ENCODE results near the gene JMJD1C. TPM values are rescaled to one million over a fixed set of nuclear protein-coding genes. Genes with fewer than 3 reads are reported as not detected.
A peak's percentile ranks its signal among the peaks of the same experiment; 100 is the strongest.
"Not testable (repeated sequence)": the region's sequence is repeated elsewhere in the genome, so short reads cannot be mapped to it uniquely, and the experiment has no call there.

The JMJD1C gene
- total and polyA plus RNA-seq, 12 donors: 14.4 to 70.4 (median 39.2) TPM

DNA sequence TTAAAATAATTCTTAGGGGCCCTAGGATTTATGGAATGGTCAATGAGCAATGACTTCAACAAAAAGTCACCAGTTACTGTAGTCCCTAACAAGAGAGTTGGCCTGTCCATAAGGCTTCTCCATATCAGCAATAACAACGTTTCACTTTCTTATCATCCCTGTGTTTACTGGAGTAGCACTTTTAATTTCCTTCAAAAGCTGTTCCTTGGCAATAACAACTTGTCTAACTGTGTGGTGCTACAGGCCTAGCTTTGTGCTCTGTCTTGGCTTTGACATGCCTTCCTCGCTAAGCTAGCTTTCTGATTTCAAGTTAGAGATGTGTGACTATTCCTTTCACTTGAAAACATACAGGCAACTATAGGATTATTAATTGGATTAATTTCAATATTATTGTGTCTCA is 81.1 kb downstream of the JMJD1C start:
- no peaks in the 10 kb centered on the region for H3K27me3 ChIP-seq
- H3K4me3 ChIP-seq: no peak overlapping the region
- no peak for DNase-seq
- peaks cover 0 to 27% (median 13%) of the 10 kb centered on the region in 9 donors for H3K4me1 ChIP-seq
- intact Hi-C loops (cut with DNase I): no loop called here
- peaks cover 0 to 18% (median 0%) of the 10 kb centered on the region in 11 donors for H3K9me3 ChIP-seq
- peaks cover 0 to 6% (median 0%) of the 10 kb centered on the region in 9 donors for H3K36me3 ChIP-seq
- TF ChIP-seq, protein P1, sequence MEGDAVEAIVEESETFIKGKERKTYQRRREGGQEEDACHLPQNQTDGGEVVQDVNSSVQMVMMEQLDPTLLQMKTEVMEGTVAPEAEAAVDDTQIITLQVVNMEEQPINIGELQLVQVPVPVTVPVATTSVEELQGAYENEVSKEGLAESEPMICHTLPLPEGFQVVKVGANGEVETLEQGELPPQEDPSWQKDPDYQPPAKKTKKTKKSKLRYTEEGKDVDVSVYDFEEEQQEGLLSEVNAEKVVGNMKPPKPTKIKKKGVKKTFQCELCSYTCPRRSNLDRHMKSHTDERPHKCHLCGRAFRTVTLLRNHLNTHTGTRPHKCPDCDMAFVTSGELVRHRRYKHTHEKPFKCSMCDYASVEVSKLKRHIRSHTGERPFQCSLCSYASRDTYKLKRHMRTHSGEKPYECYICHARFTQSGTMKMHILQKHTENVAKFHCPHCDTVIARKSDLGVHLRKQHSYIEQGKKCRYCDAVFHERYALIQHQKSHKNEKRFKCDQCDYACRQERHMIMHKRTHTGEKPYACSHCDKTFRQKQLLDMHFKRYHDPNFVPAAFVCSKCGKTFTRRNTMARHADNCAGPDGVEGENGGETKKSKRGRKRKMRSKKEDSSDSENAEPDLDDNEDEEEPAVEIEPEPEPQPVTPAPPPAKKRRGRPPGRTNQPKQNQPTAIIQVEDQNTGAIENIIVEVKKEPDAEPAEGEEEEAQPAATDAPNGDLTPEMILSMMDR (IDR thresholded peaks at IDR 0.05): no peak
- H3K27ac ChIP-seq: no peak overlapping the region
- peak in 1 of 8 donors; percentile 24 for ATAC-seq
- 45 to 49% methylated on average over 2 of the region's 2 CpGs for WGBS, 2 donors

DNA sequence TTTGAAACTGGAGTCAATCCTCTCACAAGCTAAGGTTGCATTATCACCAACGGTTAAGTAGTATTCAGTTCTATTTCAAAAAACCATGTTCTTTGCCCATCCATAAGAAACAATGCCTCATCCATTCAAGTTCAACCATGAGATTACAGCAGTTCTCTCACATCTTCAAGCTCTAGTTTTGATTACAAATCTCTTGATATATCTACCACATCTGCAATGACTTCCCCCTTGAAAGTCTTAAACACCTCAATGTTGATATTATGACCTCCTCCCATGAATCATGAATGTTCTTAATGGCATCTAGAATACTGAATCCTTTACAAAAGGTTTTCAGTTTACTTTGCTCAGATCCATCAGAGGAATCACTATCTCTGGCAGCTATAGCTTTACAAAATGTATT is 81.8 kb downstream of the JMJD1C start:
- DNase-seq: no peak
- Histone ChIP-seq H3K27me3 (no peaks in the 10 kb centered on the region), H3K27ac (no peak overlapping the region), H3K4me3 (no peak overlapping the region), H3K4me1 (peaks cover 0 to 25% (median 11%) of the 10 kb centered on the region in 9 donors), H3K9me3 (peaks cover 0 to 14% (median 0%) of the 10 kb centered on the region in 11 donors), H3K36me3 (peaks cover 0 to 9% (median 0%) of the 10 kb centered on the region in 9 donors)
- ATAC-seq: no peak
- 80 to 84% methylated on average over 1 of the region's 1 CpG for WGBS, 2 donors
- intact Hi-C loops (cut with DNase I): no loop called here
- TF ChIP-seq, protein P1 (IDR thresholded peaks at IDR 0.05): no peak

DNA sequence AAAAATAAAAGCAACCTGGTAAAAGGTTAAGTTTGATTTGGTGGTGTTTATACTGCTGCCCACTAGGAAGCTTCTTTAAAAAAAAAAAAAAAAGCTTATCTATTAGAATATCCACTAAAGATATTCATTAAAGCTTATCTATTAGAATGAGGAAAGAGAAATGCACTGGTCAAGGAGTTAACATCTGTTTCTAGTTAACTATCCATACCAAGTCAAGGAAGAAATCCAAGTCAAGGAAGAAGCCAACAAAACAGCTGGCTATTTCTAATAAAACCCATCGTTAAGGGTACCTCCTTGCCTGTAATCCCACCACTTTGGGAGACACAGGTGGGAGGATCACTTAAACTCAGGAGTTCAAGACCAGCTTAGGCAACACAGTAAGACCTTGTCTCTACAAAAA is 82.6 kb downstream of the JMJD1C start:
- no peak for ATAC-seq
- DNase-seq: no peak
- H3K27me3 ChIP-seq: no peaks in the 10 kb centered on the region
- peaks cover 0 to 7% (median 0%) of the 10 kb centered on the region in 11 donors for H3K9me3 ChIP-seq
- peaks cover 0 to 28% (median 10%) of the 10 kb centered on the region in 9 donors for H3K4me1 ChIP-seq
- H3K27ac ChIP-seq: no peak overlapping the region
- intact Hi-C loops (cut with DNase I): no loop called here
- WGBS, 2 donors: 65 to 73% methylated on average over 1 of the region's 1 CpG
- TF ChIP-seq, protein P1 (IDR thresholded peaks at IDR 0.05): no peak
- H3K36me3 ChIP-seq: peaks cover 0 to 9% (median 0%) of the 10 kb centered on the region in 9 donors
- H3K4me3 ChIP-seq: no peak overlapping the region

DNA sequence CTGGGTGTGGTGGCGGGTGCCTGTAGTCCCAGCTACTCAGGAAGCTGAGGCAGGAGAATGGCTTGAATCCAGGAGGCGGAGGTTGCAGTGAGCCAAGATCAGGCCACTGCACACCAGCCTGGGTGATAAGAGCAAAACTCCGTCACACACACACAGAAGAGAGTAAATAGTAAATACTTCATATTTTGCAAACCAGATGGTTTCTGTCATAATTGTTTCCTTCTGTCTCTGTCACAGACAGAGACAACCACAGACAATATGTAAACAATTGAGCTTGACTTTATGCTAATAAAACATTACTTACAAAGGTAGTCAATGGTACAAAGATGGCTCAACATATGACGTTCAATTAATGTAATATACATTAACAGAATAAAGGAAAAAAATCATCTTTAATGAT is 83.7 kb downstream of the JMJD1C start:
- TF ChIP-seq, protein P1 (IDR thresholded peaks at IDR 0.05): no peak
- intact Hi-C loops (cut with DNase I): no loop called here
- Histone ChIP-seq H3K4me1 (peaks cover 0 to 28% (median 10%) of the 10 kb centered on the region in 9 donors), H3K27ac (no peak overlapping the region), H3K27me3 (no peaks in the 10 kb centered on the region), H3K9me3 (peaks cover 0 to 5% (median 0%) of the 10 kb centered on the region in 11 donors), H3K4me3 (no peak overlapping the region), H3K36me3 (peaks cover 0 to 12% (median 0%) of the 10 kb centered on the region in 9 donors)
- ATAC-seq (no peak), DNase-seq (no peak)
- WGBS, 2 donors: 82 to 91% methylated on average over 4 of the region's 4 CpGs

DNA sequence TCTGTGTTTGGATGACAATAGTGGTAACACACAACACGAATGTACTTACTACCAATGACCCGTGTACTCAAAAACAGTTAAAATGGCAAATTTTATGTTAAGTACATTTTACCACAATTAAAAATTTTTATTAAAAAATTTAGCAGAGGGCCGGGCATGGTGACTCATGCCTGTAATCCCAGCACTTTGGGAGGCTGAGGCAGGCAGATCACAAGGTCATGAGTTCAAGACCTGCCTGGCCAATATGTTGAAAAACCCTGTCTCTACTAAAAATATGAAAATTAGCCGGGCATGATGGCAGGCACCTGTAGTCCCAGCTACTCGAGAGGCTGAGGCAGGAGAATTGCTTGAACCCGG is 88.5 kb downstream of the JMJD1C start:
- peaks cover 0 to 46% (median 10%) of the 10 kb centered on the region in 9 donors for H3K4me1 ChIP-seq
- H3K27me3 ChIP-seq; H3K9me3 ChIP-seq; DNase-seq; intact Hi-C loops (cut with DNase I); ATAC-seq: not testable (repeated sequence)
- H3K36me3 ChIP-seq: peaks cover 0 to 16% (median 0%) of the 10 kb centered on the region in 9 donors
- H3K27ac ChIP-seq: peak overlapping the region in 1 of 10 donors; percentile 4
- peak overlapping the region in 1 of 10 donors; percentile 0 for H3K4me3 ChIP-seq
- 90 to 94% methylated on average over 6 of the region's 6 CpGs for WGBS, 2 donors

Data from heart right ventricle (tissue), 16 donors.